Body of pancreas (tissue), 4 donors: ENCODE measurements around the gene MEA1.

Experiments
- POLR2A ChIP-seq, 3 donors: fragments of 450-650 bp; IDR thresholded peaks; one replicate each; pipeline ENCODE4 v1.6.1; 2016; ENCODE audit warnings: antibody characterized with exemption in 3 of 3, mild to moderate bottlenecking in 2 of 3
- TF ChIP-seq, protein P1 (sequence below), 7 experiments: fragments of 450-650 bp in 4 of 7; fragments of 200-600 bp in 3 of 7; sonication (generic) in 3 of 7; IDR thresholded peaks; one replicate each; pipeline ENCODE4 v1.5.1; 2016 to 2019; ENCODE audit warnings: antibody characterized with exemption in 7 of 7

DNA sequence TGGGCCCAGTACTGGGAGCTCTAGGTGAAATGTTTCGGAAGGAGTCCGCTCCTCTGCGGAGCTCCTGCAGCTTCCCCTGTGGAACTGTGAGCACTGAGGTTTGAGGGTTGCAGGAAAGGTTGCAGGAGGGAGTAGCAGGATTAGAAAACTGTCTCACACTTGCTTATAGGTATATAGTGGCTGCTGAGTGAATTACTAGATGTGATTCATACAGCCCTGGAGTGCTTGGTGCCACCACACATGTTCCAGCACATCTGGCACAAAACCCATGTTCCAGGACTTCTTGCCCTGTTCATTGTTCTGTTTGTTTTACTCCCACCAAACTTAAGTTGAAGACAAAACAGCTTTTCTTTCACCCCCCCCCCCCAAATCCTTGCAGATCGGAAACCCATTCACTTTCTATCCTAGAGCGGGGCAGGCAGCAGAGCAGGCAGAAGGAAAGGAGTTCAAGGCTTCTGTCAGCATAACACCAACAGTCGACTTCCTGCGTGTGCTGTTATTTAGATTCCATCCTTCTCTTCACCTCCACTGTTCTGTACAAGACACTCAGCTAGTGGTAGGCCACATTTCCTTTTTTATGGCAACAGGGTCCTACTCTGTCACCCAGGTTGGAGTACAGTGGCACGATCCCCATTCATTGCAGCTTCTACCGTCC, 34.1 kb downstream of the MEA1 start:
- no peak for TF ChIP-seq POLR2A (IDR thresholded peaks at IDR 0.05)
- TF ChIP-seq, protein P1, sequence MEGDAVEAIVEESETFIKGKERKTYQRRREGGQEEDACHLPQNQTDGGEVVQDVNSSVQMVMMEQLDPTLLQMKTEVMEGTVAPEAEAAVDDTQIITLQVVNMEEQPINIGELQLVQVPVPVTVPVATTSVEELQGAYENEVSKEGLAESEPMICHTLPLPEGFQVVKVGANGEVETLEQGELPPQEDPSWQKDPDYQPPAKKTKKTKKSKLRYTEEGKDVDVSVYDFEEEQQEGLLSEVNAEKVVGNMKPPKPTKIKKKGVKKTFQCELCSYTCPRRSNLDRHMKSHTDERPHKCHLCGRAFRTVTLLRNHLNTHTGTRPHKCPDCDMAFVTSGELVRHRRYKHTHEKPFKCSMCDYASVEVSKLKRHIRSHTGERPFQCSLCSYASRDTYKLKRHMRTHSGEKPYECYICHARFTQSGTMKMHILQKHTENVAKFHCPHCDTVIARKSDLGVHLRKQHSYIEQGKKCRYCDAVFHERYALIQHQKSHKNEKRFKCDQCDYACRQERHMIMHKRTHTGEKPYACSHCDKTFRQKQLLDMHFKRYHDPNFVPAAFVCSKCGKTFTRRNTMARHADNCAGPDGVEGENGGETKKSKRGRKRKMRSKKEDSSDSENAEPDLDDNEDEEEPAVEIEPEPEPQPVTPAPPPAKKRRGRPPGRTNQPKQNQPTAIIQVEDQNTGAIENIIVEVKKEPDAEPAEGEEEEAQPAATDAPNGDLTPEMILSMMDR (IDR thresholded peaks at IDR 0.05) = no peak
